Prostate gland (tissue), 2 donors: Measurements from ENCODE around the gene YWHAQ. TPM values are rescaled to one million over a fixed set of nuclear protein-coding genes. Genes with fewer than 3 reads are reported as not detected.

ENCODE experiments used
- DNase-seq: peaks from one replicate; pipeline ENCODE4 v3.0.0-alpha.2; 2019; ENCODE audit warnings: low spot score
- H3K27ac ChIP-seq, 2 donors: fragments of 200-600 bp; sonication (generic); 2 replicates each; pipeline ENCODE4 v1.5.1; 2017 to 2019
- H3K27me3 ChIP-seq: fragments of 200-600 bp; sonication (generic); replicated peaks from 2 replicates; pipeline ENCODE4 v1.5.1; 2019; ENCODE audit not compliant: insufficient read depth
- H3K36me3 ChIP-seq, 2 donors: fragments of 200-600 bp; sonication (generic); 1 replicate in 1 of 2; 2 replicates in 1 of 2; pipeline versions ENCODE4 v1.5.1 to v1.8.1; 2017 to 2019
- H3K4me1 ChIP-seq: fragments of 200-600 bp; sonication (generic); replicated peaks from 2 replicates; pipeline ENCODE4 v1.5.1; 2019
- H3K4me3 ChIP-seq, 2 donors: fragments of 200-600 bp; sonication (generic); 2 replicates each; pipeline ENCODE4 v1.5.1; 2017 to 2019
- H3K9me3 ChIP-seq: fragments of 200-600 bp; sonication (generic); 2 replicates; pipeline ENCODE4 v1.5.1; 2017
- POLR2A ChIP-seq: fragments of 450-650 bp; IDR thresholded peaks from one replicate; pipeline ENCODE4 v1.6.1; 2016; ENCODE audit warnings: antibody characterized with exemption, mild to moderate bottlenecking
- POLR2AphosphoS5 ChIP-seq: sonication (generic); formaldehyde crosslinking; IDR thresholded peaks from one replicate; pipeline ENCODE4 v1.6.1; 2017; ENCODE audit warnings: antibody characterized with exemption
- WGBS: methylation state at CpG from one replicate; pipeline ENCODE4 v1.1.5; 2018; 5-methylcytosine and 5-hydroxymethylcytosine counted together
- intact Hi-C: fragments of 100-400 bp; cut with DNase I; formaldehyde crosslinking; loops from one replicate; pipeline ENCODE4 v1.14.2; 2022
- total RNA-seq, 2 donors: library from RNA; depleted of rRNA; stranded (reverse); fragments of >200 nt; gene quantifications; one replicate each; pipeline ENCODE4 v1.1.0, GENCODE V29; 2016
- TF ChIP-seq, protein P1 (sequence below), 4 experiments: fragments of 200-600 bp in 2 of 4; fragments of 450-650 bp in 2 of 4; sonication (generic) in 2 of 4; IDR thresholded peaks; 1 replicate in 3 of 4; 2 replicates in 1 of 4; pipeline ENCODE4 v1.5.1; 2016 to 2019; ENCODE audit warnings: antibody characterized with exemption in 4 of 4, mild to moderate bottlenecking in 2 of 4, moderate library complexity in 2 of 4

The YWHAQ gene
- total RNA-seq, 2 donors from 2014 or later: 208 to 248 TPM

DNA sequence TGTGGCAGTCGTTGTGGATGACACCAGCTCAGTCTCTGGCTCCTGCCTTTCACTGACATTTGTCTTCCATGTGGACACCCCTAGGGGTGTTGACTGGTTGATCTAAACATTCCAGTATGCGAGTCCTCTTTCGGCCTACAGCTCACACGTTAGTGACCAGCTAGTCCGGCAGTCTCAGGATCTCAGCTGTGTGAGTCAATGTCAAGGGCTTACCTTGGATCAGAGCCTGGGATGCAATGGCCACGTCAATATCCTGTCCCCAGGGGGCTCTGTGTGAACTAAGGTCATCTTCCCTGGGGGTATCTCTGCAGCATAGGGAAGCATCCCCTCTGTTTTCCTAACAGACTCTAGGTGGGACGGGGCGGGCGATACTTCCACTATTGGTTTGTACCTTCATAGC lies 35.1 kb upstream of the YWHAQ start:
- no peaks in the 10 kb centered on the region for H3K36me3 ChIP-seq
- no peak for DNase-seq
- no peak for TF ChIP-seq POLR2A
- no peak for TF ChIP-seq POLR2AphosphoS5
- TF ChIP-seq, protein P1, sequence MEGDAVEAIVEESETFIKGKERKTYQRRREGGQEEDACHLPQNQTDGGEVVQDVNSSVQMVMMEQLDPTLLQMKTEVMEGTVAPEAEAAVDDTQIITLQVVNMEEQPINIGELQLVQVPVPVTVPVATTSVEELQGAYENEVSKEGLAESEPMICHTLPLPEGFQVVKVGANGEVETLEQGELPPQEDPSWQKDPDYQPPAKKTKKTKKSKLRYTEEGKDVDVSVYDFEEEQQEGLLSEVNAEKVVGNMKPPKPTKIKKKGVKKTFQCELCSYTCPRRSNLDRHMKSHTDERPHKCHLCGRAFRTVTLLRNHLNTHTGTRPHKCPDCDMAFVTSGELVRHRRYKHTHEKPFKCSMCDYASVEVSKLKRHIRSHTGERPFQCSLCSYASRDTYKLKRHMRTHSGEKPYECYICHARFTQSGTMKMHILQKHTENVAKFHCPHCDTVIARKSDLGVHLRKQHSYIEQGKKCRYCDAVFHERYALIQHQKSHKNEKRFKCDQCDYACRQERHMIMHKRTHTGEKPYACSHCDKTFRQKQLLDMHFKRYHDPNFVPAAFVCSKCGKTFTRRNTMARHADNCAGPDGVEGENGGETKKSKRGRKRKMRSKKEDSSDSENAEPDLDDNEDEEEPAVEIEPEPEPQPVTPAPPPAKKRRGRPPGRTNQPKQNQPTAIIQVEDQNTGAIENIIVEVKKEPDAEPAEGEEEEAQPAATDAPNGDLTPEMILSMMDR (IDR thresholded peaks at IDR 0.05): no peak
- H3K4me1 ChIP-seq: peaks cover 11% of the 10 kb centered on the region
- H3K27ac ChIP-seq: no peak overlapping the region
- H3K27me3 ChIP-seq: no peaks in the 10 kb centered on the region
- intact Hi-C loops: no loop called here
- no peak overlapping the region for H3K4me3 ChIP-seq
- 83% methylated on average over 9 of the region's 9 CpGs for WGBS
- no peaks in the 10 kb centered on the region for H3K9me3 ChIP-seq

DNA sequence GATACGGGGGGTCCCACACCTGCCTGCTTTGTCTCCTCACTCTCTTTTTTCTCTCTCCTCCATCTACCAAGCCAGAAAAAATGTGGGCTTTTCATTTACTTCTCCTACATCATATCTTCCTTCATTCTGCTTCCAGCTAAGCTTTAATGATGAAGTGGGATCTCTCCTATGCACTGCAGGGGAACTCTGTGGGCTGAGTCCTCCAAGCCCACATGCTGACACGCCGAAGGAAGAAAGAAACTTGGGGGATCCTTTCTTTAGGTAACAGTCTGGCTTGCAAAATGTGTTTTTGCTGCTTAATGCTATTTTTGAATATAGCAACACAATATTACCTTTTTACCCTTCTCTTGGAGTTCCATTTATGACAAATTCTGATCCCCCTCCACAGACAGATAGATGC lies 33.6 kb upstream of the YWHAQ start:
- no peak overlapping the region for H3K27ac ChIP-seq
- no peaks in the 10 kb centered on the region for H3K36me3 ChIP-seq
- no peaks in the 10 kb centered on the region for H3K9me3 ChIP-seq
- TF ChIP-seq POLR2A (no peak), POLR2AphosphoS5 (no peak)
- TF ChIP-seq, protein P1 (IDR thresholded peaks at IDR 0.05): no peak
- intact Hi-C loops: no loop called here
- 92% methylated on average over 3 of the region's 3 CpGs for WGBS
- no peaks in the 10 kb centered on the region for H3K27me3 ChIP-seq
- no peak overlapping the region for H3K4me3 ChIP-seq
- no peak for DNase-seq
- H3K4me1 ChIP-seq: peaks cover 9% of the 10 kb centered on the region

DNA sequence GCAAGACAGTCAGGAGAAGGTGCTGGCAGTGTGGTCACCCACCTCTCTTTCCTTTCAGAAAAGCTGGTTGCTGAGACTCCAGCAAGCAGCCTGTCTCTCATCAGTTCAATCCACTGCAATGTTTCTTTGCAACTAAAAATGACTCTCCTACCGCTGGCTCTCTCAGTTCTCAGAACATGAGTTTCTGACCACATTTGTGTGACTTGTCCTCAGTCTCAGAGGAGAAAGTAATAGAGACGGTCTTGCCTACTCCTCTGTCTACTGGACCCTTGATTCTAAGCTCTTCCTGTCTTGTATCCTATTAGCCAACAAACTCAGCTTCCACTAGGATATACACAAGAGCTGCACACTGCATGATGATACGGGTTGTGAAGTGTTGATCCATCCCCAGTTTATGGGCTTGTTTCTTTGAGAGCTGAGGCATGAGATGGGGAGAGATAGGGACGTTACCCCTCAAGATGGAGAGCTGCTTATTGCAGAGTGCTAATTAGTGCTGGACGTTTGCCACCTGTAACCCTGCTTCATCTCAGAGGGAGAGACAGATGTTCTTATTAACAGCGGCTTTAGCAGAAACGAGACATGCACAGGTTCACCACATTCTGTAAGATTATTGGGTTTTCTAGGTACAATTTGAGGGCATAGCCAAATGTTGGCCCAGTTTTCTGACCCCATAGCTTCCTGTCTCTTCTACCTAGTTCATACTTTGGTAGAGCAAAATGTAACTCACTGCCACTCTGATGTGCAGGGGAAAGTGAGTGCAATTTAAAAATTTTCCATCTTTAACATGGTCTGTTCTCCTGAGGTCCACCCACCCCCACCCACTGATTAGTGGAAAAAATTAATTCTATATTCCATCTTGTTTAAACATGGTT lies 32.4 kb upstream of the YWHAQ start:
- Histone ChIP-seq H3K27me3 (no peaks in the 10 kb centered on the region), H3K4me1 (no peaks in the 10 kb centered on the region), H3K4me3 (no peak overlapping the region), H3K9me3 (no peaks in the 10 kb centered on the region), H3K36me3 (no peaks in the 10 kb centered on the region), H3K27ac (no peak overlapping the region)
- no peak for DNase-seq
- WGBS: 73% methylated on average over 7 of the region's 7 CpGs
- intact Hi-C loops: no loop called here
- no peak for TF ChIP-seq POLR2A
- TF ChIP-seq, protein P1 (IDR thresholded peaks at IDR 0.05): no peak
- no peak for TF ChIP-seq POLR2AphosphoS5

DNA sequence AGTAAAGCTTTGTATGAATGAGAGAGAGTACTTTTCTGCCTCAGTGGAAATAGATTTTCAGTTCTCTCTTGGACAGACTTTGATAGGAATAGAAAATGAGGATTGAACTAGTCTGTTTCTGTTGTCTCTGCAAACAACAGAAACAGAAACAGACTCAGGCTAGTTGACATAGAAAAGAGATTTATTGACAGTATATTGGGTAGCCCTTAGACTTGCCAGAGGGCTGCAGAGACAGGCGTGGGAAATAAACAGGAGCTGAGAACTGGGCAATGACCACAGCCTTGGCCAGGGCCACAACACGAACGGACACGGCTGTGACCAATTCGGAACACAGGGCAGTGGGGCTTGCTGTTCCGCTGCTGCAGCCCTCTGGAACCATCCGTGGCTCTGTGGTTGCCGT lies 30.5 kb upstream of the YWHAQ start:
- 64% methylated on average over 8 of the region's 8 CpGs for WGBS
- peak; percentile 28 for DNase-seq
- intact Hi-C loops: no loop called here
- Histone ChIP-seq H3K27me3 (no peaks in the 10 kb centered on the region), H3K4me1 (no peaks in the 10 kb centered on the region), H3K36me3 (no peaks in the 10 kb centered on the region), H3K9me3 (no peaks in the 10 kb centered on the region), H3K27ac (peak overlapping the region; percentile 4 to 51), H3K4me3 (no peak overlapping the region)
- TF ChIP-seq POLR2A: no peak
- peak; percentile 53 for TF ChIP-seq POLR2AphosphoS5

DNA sequence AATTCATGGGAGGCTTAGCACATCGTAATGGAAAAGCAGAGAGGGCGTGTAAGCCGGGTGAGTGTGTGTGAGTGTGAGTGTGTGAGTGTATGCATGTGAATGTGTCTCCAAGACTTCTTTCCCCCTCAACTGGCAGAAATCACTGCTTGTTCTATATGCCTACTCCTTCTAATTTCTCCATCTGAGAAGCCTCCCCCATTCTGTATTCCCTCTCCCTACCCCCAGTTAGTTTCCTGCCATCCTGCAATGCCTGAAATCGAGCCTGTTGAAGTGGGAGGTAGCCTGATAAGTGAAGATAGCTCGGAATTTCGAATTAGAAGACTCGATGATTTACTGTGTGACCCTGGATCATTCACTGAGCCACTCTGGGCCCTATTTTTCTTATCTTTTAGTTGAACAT lies 30.0 kb upstream of the YWHAQ start:
- intact Hi-C loops: no loop called here
- H3K36me3 ChIP-seq: no peaks in the 10 kb centered on the region
- H3K9me3 ChIP-seq: no peaks in the 10 kb centered on the region
- 92% methylated on average over 7 of the region's 7 CpGs for WGBS
- no peak for DNase-seq
- H3K27ac ChIP-seq: peak overlapping the region; percentile 4 to 51
- H3K4me3 ChIP-seq: no peak overlapping the region
- no peaks in the 10 kb centered on the region for H3K27me3 ChIP-seq
- H3K4me1 ChIP-seq: no peaks in the 10 kb centered on the region
- TF ChIP-seq, protein P1 (IDR thresholded peaks at IDR 0.05): no peak
- no peak for TF ChIP-seq POLR2A
- no peak for TF ChIP-seq POLR2AphosphoS5
